K562 (cell line): Measurements from ENCODE around the gene ATP7B. TPM values are rescaled to one million over a fixed set of nuclear protein-coding genes. Genes with fewer than 3 reads are reported as not detected.

Experiments used
- ETV6 ChIP-seq, 3 experiments: fragments of 150-350 bp in 1 of 3; sonication (generic) in 1 of 3; formaldehyde crosslinking in 1 of 3; IDR thresholded peaks; 2 replicates each; pipeline versions ENCODE4 v1.6.1 to v1.8.0; 2014 to 2022; ENCODE audit warnings: borderline replicate concordance in 2 of 3, low read depth in 2 of 3, antibody characterized with exemption in 1 of 3, low read length in 1 of 3, mild to moderate bottlenecking in 1 of 3, missing genetic modification reagents in 1 of 3
- FOXP1 ChIP-seq: sonication (generic); formaldehyde crosslinking; IDR thresholded peaks from 2 replicates; pipeline ENCODE4 v1.8.0; 2022; ENCODE audit warnings: mild to moderate bottlenecking, missing genetic modification reagents
- MEF2D ChIP-seq: conservative IDR thresholded peaks from 2 replicates; pipeline ENCODE4 v1.6.1; 2016; ENCODE audit warnings: low read depth, missing genetic modification characterization, missing compliant biosample characterization
- NR2F6 ChIP-seq: fragments of 450-650 bp; formaldehyde crosslinking; IDR thresholded peaks from 2 replicates; pipeline ENCODE4 v1.4.0; 2020; ENCODE audit warnings: mild to moderate bottlenecking
- POLR2B ChIP-seq: fragments of 450-650 bp; IDR thresholded peaks from 2 replicates; pipeline ENCODE4 v1.6.1; 2018; ENCODE audit warnings: low read depth; ENCODE audit not compliant: partially characterized antibody
- RBM15 ChIP-seq: fragments of 200-400 bp; formaldehyde crosslinking; IDR thresholded peaks from 2 replicates; pipeline ENCODE4 v1.6.1; 2018; ENCODE audit warnings: mild to moderate bottlenecking, low read length, moderate library complexity; ENCODE audit not compliant: insufficient read depth
- ZC3H4 ChIP-seq: sonication (generic); formaldehyde crosslinking; IDR thresholded peaks from 2 replicates; pipeline ENCODE4 v1.9.0; 2021; ENCODE audit warnings: missing genetic modification reagents, borderline replicate concordance
- ZNF197 ChIP-seq: fragments of 200-800 bp; sonication (Bioruptor generic); IDR thresholded peaks from 2 replicates; pipeline ENCODE4 v1.6.1; 2016; ENCODE audit warnings: low read depth, missing genetic modification characterization, missing compliant biosample characterization
- ZNF699 ChIP-seq: fragments of 250-450 bp; sonication (Bioruptor Pico); IDR thresholded peaks from 2 replicates; pipeline ENCODE4 v1.8.0; 2021; ENCODE audit warnings: mild to moderate bottlenecking, moderate library complexity; ENCODE audit not compliant: insufficient replicate concordance
- ZNF76 ChIP-seq: fragments of 250-450 bp; sonication (Bioruptor Pico); IDR thresholded peaks from 2 replicates; pipeline ENCODE4 v1.4.0; 2020; ENCODE audit warnings: mild to moderate bottlenecking, moderate library complexity, borderline replicate concordance
- polyA plus RNA-seq, 8 experiments: library from polyadenylated mRNA; depleted of rRNA in 4 of 8; stranded (reverse) in 5 of 8; unstranded in 3 of 8; fragments of >200 nt; fragmentation: Nextera tagmentation in 2 of 8; fragmentation: Illumina TruSeq in 1 of 8; extraction: Ambion mirVana in 2 of 8; extraction: Trizol in 1 of 8; gene quantifications; 2 replicates each; pipeline versions ENCODE4 v1.2.1 to v1.2.3, GENCODE V29; 2011 to 2014; ENCODE audit warnings: inconsistent platforms in 1 of 8, missing spikeins in 1 of 8
- total RNA-seq, 7 experiments: library from RNA; depleted of rRNA in 6 of 7; stranded (reverse); fragments of >200 nt in 6 of 7; fragmentation: Illumina TruSeq in 2 of 7; extraction: Trizol in 2 of 7; gene quantifications; 2 replicates each; pipeline versions ENCODE4 v1.2.1 to v1.2.3, GENCODE V29; 2011 to 2021; ENCODE audit warnings: low replicate concordance in 1 of 7
- TF ChIP-seq, protein P1 (sequence below): fragments of 450-650 bp; formaldehyde crosslinking; IDR thresholded peaks from 2 replicates; pipeline ENCODE4 v1.4.0; 2022; ENCODE audit warnings: missing genetic modification characterization
- TF ChIP-seq, protein P2 (sequence below): sonication (generic); formaldehyde crosslinking; IDR thresholded peaks from 2 replicates; pipeline ENCODE4 v1.8.1; 2022; ENCODE audit warnings: missing genetic modification reagents
- TF ChIP-seq, protein P3 (sequence below), 2 experiments: IDR thresholded peaks; 2 replicates each; pipeline ENCODE4 v1.6.1; 2011; ENCODE audit warnings: borderline replicate concordance in 1 of 2, control low read depth in 1 of 2, low read depth in 1 of 2, low read length in 1 of 2, mild to moderate bottlenecking in 1 of 2, mixed read lengths in 1 of 2, moderate library complexity in 1 of 2; ENCODE audit not compliant: insufficient read depth in 1 of 2, insufficient read length in 1 of 2, poor library complexity in 1 of 2, severe bottlenecking in 1 of 2; ENCODE audit errors: extremely low read depth in 1 of 2

ATP7B gene
- total and polyA plus RNA-seq, 9 of the 15 experiments (the other 6 are each of a cell fraction or from before 2014, with no cell fraction given) = 1.1 to 20.4 (median 8.5) TPM

DNA sequence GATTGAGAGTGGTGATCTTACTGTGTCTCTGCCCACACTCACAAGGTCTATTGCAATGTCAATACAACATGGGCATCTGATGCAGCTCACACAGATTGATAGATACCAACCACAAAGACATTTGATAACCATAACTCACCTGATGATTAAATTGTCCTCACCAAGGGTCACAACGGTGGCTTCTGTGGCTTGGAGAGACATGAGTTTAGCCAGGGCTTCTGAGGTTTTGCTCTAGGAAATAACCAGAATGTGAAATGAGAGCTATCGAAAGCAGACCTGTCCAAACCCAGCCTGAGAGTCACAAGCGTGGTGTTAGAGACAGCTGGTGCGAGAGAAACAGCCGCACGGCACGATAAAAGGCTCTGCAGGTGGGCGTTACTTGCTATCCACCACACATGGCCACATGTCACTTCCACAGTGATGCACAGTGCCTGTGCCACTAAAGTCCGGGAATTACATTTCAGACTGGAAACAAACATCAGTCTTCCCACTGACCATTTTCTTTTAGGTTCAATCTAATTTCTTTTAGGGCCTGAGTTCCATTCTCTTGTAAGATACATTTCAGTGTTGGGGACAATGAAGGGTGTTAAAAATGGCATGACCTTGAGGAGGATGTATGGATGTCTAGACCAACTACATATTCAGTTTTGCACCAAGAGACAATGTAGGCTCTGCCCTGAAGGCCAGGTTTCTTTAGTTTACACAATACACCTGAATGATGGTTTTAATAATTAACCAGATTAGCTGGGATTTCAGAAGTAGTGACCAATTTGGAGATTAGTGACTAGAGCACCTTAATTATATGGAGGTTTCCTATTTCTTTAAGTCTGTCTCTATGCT is 53.7 kb downstream of the ATP7B start (continued):
- TF ChIP-seq, protein P1, sequence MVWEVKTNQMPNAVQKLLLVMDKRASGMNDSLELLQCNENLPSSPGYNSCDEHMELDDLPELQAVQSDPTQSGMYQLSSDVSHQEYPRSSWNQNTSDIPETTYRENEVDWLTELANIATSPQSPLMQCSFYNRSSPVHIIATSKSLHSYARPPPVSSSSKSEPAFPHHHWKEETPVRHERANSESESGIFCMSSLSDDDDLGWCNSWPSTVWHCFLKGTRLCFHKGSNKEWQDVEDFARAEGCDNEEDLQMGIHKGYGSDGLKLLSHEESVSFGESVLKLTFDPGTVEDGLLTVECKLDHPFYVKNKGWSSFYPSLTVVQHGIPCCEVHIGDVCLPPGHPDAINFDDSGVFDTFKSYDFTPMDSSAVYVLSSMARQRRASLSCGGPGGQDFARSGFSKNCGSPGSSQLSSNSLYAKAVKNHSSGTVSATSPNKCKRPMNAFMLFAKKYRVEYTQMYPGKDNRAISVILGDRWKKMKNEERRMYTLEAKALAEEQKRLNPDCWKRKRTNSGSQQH (CRISPR knock-in tag) = no peak
- TF ChIP-seq, protein P2, sequence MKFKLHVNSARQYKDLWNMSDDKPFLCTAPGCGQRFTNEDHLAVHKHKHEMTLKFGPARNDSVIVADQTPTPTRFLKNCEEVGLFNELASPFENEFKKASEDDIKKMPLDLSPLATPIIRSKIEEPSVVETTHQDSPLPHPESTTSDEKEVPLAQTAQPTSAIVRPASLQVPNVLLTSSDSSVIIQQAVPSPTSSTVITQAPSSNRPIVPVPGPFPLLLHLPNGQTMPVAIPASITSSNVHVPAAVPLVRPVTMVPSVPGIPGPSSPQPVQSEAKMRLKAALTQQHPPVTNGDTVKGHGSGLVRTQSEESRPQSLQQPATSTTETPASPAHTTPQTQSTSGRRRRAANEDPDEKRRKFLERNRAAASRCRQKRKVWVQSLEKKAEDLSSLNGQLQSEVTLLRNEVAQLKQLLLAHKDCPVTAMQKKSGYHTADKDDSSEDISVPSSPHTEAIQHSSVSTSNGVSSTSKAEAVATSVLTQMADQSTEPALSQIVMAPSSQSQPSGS = no peak
- TF ChIP-seq POLR2B = no peak
- TF ChIP-seq FOXP1 (CRISPR knock-in tag) = no peak
- TF ChIP-seq RBM15 = no peak
- TF ChIP-seq ETV6 (IDR thresholded peaks at IDR 0.05; ENCODE audit: borderline replicate concordance in 1 of 2, low read depth in 2 of 2, low read length in 1 of 2) = no peak
- no peak for TF ChIP-seq ETV6 (CRISPR knock-in tag; IDR thresholded peaks at IDR 0.05; ENCODE audit: borderline replicate concordance)
- no peak for TF ChIP-seq ZNF197 (CRISPR knock-in tag)
- TF ChIP-seq ZNF76 = no peak
- TF ChIP-seq MEF2D = no peak
- no peak for TF ChIP-seq NR2F6
- no peak for TF ChIP-seq ZC3H4
- TF ChIP-seq, protein P3, sequence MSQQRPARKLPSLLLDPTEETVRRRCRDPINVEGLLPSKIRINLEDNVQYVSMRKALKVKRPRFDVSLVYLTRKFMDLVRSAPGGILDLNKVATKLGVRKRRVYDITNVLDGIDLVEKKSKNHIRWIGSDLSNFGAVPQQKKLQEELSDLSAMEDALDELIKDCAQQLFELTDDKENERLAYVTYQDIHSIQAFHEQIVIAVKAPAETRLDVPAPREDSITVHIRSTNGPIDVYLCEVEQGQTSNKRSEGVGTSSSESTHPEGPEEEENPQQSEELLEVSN (IDR thresholded peaks at IDR 0.05; ENCODE audit: borderline replicate concordance in 1 of 2, extremely low read depth in 1 of 2, insufficient read depth in 1 of 2, insufficient read length in 1 of 2, low read depth in 1 of 2, low read length in 1 of 2, poor library complexity in 1 of 2, severe bottlenecking in 1 of 2) = peak in 1 of 2 experiments; percentile 13
- no peak for TF ChIP-seq ZNF699 (CRISPR knock-in tag)
